Measurements from ENCODE around the gene REV3L. TPM values are rescaled to one million over a fixed set of nuclear protein-coding genes. Genes with fewer than 3 reads are reported as not detected.
A peak's percentile ranks its signal among the peaks of the same experiment; 100 is the strongest.

REV3L gene
- total RNA-seq, 2 donors from 2014 or later: 14.2 to 24.7 TPM

DNA sequence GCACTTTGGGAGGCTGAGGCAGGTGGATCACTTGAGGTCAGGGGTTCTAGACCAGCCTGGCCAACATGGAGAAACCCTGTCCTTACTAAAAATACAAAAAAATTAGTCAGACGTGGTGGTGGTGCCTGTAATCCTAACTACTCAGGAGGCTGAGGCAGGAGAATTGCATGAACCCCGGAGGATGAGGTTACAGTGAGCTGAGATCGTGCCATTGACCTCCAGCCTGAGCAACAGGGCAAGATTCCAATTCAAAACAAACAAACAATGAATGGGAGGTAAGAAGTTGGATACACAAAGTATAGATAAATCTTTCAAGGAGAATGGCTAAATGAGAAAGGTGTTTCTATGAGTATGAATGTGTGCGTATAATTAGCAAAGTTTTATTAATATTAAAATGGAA lies 75.3 kb downstream of the REV3L start:
- no peak for DNase-seq
- no peak for ATAC-seq
- intact Hi-C loops (cut with DNase I): no loop called here

DNA sequence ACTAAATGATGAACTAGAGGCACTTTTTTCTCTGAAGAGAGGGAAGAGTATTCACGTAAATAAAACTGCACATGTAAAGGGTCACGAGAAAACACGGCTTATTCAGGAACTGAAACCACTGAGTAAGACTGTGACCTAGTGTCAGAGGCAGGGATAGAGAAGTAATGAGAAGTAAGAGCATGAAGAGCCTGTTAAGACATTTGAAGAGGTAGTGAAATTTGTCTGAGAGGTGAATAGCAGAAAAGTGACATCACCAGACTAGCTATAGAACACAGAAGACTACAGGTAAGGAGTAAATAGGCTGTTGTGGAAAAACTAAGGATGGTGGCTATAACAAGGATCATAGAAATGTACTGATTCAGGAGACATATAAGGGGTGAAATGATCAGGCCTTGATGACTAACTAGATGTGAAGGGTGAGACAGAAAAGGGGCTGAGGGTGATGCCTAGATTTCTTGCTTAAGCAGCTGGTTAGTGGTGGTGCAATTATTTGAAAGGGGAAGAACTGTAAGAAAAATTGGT lies 76.8 kb downstream of the REV3L start:
- ATAC-seq: peak; percentile 57 to 71
- intact Hi-C loops (cut with DNase I): no loop called here
- no peak for DNase-seq

DNA sequence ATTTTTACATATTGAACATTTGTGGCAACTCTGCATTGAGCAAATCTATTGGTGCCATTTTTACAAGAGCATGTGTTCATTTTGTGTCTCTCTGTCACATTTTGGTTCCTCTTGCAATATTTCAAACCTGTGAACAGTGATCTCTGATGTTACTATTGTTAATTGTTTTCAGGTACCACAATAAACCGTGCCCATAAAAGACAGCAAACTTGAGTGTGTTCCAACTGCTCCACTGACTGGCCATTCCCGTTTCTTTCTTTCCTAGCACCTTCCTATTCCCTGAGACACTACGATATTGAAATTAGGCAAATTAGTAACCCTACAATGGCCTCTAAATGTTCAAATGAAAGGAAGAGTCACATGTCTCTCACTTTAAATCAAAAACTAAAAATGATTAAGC lies 79.6 kb downstream of the REV3L start:
- ATAC-seq: no peak
- DNase-seq: no peak
- intact Hi-C loops (cut with DNase I): no loop called here

DNA sequence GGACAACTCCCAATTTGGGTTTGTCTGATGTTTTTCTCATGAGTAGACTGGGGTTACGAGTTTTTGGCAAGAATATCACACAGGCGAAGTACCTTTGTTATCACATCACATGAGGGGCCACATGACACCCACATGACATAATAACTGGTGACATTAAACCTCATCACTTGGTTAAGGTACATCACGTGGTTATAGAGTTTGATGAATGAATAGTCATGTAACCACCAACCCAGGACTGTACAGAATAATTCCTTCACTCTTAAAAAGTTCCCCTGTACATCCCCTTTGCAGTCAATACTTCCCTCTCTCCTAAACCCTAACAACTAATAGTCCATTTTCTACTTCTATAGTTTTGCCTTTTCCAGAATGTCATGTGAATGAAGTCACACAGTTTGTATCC lies 83.4 kb downstream of the REV3L start:
- ATAC-seq: no peak
- DNase-seq: no peak
- intact Hi-C loops (cut with DNase I): no loop called here

DNA sequence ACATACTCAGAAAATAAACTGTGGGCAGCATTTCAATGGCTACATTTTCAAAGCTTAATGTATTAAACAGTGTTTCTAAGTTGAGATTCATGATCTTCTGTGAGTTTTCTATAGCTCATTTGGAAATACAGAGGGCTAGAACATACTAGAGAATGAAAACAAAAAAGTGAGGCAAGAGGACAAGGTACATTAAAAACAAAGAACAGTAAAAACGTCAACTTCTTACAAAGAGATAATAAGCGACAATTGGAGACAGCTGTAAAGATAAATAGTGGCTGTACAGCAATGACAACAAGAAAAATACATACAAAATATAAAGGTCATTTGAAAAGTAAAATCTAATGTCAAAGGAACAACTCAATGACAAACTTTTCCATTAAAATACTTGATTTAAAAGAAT lies 94.3 kb downstream of the REV3L start:
- intact Hi-C loops (cut with DNase I): loop anchor here in 1 of 2 donors (10.0 kb wide), 1 partner anchor 66 kb away; no protein-coding TSS in a partner anchor
- DNase-seq (no peak), ATAC-seq (no peak)

DNA sequence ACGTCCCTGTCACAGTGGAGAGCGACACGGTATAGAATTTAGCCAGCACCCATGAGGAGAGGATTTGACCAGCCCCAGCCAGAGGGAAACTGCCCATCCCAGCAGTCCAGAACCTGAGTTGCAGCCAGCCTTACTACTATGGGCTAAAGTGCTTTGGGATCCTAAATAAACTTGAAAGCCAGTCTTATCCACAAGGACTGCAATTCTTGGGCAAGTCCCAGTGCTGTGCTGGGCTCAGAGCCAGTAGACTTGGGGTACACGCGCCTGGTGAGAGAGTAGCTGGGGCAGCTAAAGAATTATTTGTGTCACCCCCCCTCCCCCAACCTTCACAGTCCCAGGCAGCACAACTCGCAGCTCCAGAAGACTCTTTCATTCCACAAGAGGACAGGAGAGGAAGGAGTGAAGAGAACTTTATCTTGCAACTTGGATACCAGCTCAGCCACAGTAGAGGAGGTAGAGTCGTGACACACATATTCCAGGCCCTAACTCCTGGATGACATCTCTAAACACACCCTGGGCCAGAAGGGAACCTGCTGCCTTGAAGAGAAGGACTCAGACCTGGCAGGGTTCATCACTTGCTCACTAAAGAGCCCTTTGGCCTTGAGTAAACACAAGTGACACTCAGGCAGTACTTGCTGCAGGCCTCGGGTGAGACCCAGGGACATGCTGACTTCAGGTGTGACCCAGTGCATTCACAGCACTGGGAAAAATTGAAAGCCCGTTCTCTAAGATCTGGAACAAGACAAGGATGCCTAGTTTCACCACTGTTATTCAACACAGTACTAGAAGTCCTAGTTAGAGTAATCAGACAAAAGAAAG lies 100.3 kb downstream of the REV3L start:
- intact Hi-C loops (cut with DNase I): loop anchor here in 1 of 2 donors (10.0 kb wide), 1 partner anchor 72 kb away; no protein-coding TSS in a partner anchor
- ATAC-seq (peak; percentile 19 to 45), DNase-seq (no peak)

DNA sequence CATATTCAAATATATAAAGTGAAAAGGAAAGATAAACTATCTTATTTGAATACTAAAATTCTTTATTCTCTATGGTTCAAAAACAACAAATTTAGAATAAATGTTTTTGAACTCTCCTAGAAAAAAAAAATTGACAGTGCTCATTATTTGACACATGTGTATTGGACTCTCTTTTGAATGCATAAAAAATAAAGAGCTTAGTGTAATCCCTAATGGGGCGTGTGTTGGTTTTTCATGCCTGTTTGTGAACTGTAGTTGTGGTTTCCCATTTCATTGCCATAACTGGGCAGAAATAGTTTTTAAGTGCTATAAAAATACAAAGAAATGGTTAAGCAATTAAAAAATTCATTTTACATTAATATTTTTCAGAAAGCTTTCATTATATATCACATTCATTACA lies 101.3 kb downstream of the REV3L start:
- ATAC-seq: no peak
- DNase-seq: no peak
- intact Hi-C loops (cut with DNase I): loop anchor here in 1 of 2 donors (10.0 kb wide), 1 partner anchor 73 kb away; no protein-coding TSS in a partner anchor

DNA sequence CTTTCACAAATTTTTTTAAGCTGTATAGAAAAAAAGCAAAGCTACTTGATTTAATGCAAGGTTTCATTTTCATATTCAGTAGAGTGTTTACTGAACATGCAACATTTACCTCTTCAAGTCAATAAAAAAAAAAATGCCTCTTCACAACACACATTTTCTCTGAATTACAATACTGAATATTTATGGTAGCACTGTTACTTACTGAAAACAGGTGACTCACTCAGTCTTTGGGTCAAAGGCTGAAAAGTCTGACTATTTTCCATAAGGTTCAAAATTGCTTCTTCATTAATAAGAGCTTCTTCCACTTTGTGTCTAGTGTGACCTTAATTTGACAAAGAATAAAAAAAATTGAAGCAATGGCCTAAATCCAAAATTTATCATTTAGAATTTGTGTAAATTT lies 101.9 kb downstream of the REV3L start:
- ATAC-seq (no peak), DNase-seq (no peak)
- intact Hi-C loops (cut with DNase I): loop anchor here in 1 of 2 donors (10.0 kb wide), 1 partner anchor 74 kb away; no protein-coding TSS in a partner anchor

DNA sequence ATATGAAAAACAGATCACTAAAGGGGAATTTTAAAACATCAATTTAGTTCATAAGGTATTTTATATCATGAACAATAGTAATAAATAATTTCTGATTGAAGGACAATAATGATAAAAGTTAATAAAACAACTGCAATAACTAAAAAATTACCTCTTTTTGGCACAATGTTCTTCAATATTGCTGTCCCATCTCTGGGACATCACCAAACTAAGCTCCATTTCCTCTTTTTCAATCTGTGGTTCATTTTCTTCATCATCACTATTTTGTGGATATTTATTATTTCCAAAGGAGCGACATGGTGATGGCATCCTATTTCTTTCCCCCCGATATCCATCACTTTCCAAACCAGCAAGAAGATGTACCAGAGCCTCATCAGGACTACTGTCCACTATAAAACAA lies 103.2 kb downstream of the REV3L start:
- intact Hi-C loops (cut with DNase I): loop anchor here in 1 of 2 donors (10.0 kb wide), 1 partner anchor 75 kb away; no protein-coding TSS in a partner anchor
- DNase-seq (no peak), ATAC-seq (no peak)

DNA sequence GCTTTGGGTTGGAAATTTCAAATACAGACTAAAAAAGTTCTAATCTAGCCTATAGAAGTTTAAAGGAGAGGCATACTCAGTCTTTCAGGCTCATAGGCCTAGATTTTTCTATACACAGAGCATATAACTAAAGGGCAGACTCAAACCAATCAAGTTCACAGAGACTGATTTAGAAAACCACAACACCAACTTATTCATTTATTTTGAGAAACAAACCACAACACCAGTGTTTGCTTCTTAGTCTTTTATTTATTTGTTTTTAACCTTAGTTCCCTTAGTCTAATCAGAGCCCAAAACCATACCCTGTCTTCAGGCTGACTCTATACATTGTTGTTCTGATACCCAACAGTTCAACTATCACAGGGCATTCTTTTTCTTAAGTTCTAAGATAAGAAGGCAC lies 103.7 kb downstream of the REV3L start:
- intact Hi-C loops (cut with DNase I): no loop called here
- DNase-seq: no peak
- ATAC-seq: no peak

DNA sequence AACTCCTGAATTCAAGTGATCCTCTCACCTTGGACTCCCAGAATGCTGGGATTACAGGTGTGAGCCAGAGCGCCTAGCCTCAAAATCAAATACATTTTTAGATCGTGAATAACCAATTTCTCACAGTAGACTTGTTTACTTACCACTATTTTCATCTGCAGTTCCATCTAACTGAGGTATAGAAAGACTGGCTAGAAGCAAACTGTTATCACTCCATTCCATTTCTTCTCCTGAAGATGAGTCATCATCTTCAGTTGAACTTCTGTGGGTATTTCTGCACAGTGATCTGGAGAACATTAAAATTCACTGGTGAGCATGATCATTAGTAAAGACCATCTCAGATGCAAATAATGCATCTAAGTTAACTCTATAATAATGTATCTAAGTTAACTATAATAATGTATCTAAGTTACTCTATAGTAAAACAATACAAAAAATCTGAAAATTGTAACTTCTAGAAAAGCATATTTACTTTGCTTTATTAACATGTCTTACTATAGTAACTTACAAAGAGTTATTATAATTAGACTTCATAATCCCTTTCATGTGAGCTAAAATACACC lies 105.4 kb downstream of the REV3L start:
- ATAC-seq: no peak
- no peak for DNase-seq
- intact Hi-C loops (cut with DNase I): no loop called here

DNA sequence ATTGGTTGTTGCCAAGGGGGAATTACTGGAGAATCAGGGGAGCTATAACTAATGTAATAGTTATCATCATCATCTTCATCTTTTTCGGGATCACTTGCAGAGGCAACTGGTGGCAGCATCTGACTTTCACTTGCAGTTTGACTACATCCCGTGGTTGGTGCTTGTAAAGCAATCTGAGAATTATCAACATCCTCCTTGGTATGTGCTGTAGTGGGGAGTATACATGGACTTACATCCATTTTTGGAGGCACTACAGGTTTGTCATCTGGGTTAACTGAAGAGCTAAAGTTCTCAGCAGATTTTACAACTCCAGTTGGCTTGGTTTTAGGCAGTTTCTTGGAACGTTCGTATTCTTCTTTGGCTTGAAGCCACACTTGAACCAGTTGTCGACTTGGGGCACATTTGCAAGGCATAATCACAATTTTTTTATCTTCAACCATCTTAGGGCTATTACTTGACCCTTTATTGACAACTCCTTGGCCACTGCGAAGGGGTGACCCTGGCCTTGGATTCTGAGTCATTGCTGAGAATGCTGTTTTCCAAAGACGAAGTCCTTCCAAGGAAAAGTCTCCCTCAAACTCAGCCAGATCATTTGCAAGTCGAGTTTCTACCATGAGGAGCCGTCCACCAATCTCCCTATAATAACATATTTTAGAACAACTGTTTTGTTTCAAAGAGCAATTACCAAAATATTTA lies 115.5 kb downstream of the REV3L start:
- intact Hi-C loops (cut with DNase I): loop anchor here in 1 of 2 donors (10.0 kb wide), 1 partner anchor 277 kb away; no protein-coding TSS in a partner anchor
- ATAC-seq (peak in 1 of 2 donors; percentile 67), DNase-seq (no peak)

DNA sequence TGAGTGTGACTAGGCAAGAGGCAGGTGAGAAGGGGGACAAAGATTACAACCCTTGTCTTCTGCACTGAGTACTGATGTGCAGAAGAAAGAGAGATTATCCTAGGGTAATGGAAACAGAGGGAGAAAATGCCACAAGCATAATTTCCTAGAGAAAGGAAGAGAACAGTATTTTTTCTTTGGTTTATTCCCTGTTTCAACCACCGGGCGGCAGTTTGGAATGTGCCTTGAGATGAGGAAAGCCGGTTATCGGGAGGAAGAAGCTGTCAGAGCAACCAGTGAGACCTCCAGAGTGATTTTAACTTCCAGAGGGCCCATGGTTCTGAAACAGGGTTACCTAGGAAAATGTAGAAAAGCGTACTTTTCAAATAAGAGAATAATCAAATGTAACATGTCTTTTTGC lies 121.4 kb downstream of the REV3L start:
- ATAC-seq (peak; percentile 47 to 68), DNase-seq (peak; percentile 42)
- intact Hi-C loops (cut with DNase I): loop anchor here (5.0 to 10.0 kb wide), 2 partner anchors 116 to 283 kb away; no protein-coding TSS in a partner anchor

DNA sequence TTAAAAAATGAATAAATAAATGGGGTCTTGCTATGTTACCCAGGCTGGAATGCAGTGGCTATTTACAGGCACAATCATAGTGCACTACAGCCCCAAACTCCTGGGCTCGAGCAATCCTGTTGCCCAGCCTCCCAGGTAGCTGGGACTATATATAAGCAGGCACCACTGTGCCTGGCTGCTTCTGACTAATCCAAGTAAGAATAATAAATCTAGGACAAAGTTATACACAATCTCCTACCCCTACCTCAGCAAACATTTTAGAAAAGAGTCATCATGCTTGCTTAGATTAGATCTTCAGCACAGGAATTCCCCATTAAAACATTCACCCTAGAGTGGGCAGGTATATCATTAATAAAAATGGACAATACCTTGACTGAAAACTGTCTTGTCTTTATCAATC lies 124.6 kb downstream of the REV3L start:
- intact Hi-C loops (cut with DNase I): no loop called here
- no peak for ATAC-seq
- no peak for DNase-seq

DNA sequence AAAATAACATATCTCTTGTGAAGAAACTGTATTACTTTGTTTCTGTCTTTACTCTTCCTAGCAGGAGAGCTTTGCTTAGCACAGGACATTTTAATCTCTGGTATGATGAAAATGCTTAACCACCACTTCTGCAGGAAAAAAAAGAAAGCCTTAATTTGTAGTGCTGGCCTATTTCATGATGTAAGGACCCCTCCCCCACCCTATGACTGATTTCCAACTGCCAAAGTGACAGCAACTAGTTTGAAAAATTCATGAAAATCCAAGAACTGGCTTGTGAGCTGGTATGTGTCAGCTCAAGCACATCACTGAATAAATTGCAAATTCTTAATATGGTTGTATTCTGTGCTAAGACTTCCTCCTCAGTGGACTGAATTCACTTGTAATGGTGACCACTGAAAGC lies 125.3 kb downstream of the REV3L start:
- intact Hi-C loops (cut with DNase I): no loop called here

DNA sequence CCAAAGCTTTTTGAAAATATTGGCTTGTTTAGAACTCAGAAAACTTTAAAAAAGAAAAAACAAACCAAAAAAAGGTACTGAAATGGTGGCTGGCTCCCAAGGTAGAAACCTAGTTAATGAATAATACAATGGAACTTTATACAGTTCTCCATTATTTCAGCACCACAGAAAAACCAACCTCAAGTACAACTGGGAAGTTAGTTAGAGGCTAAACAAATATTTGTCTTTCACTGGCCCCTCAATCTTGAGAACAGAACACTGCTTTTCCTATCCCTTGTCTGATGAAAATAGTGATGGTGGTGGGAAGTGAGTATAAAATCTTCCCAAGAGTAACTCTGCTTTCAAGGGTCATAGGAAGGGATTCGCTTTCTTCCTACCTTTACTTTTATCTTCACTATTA lies 126.5 kb downstream of the REV3L start:
- intact Hi-C loops (cut with DNase I): no loop called here
- ATAC-seq (no peak), DNase-seq (no peak)

More for the DNA sequence above, 125.3 kb downstream of the REV3L start:
- ATAC-seq (no peak), DNase-seq (no peak)

DNA sequence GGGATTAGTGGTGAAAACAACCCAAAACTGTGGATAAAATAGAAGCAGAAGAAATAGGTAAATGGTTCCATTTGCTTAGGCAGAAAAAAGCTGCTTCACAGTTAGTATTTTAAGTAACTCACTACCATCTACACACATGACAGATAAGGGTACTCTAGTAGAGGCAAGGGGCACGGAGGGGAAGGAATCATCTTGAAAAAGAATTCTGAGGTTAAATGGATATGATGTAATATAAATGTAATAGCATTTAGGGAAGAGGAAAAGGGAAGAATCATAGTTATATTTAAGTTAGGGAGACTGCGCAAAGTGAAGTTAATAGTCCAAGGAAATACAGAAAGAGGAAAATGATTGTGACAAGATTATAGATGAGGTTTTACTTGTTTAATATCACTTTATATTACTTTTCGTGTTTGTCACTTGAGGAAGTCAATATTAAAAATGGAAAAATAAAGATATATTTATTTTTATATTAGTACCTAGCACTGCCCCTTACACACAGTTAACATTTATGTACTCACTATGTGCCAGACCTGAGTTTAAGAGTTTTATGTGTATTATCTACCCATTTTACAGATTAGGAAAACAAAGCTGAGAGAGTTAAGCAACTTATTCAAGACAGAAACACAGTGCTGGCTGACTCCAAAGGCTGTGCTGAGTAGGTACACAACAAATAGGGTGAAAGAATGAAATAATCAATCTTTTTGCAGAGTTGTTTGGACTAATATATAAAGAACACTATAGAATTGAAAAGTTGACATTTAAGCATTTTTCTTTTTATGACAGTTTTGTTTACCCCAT lies 128.1 kb downstream of the REV3L start:
- intact Hi-C loops (cut with DNase I): no loop called here
- no peak for ATAC-seq
- DNase-seq: no peak

DNA sequence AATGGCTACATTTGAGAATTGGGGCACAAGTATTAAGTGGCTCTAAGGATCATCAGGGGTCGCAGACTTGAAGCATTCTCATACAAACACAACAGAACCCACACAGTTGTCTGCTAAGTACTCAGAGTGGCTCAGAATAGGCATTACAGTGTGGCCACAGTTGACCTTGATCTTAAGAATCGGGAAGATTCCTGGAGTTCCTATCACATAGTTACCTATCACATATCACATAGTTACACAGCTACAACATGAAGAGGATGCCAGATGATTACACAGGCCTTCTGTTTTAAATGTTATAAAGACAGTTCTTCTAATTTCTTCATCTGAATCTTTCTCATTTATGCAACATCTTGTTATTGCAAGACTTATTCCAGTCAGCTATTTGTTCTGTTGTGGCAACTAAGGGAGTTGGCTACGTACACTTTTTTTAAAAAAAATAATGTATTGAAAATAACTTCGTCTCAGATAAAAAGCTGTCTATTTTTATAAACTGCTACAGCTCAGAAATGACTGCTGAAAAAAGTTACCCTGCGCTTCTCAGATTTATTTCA lies 129.0 kb downstream of the REV3L start:
- no peak for DNase-seq
- intact Hi-C loops (cut with DNase I): no loop called here

DNA sequence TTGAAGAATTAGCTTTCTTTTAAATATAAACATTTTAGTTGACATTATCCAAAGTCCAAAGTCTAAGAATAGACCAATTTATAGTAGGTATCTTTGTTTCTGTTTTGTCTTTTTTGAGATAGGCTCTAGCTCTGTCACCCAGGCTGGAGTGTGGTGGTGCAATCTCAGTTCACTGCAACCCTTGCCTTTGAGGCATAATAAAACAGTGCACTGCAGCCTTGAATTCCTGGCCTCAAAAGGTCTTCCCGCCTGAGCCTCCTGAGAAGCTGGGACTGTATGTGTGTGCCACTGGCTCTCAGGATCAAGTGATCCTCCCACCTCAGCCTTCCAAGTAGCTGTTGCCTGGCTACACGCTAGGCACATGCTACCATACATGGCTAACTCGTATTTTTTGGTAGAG lies 135.4 kb downstream of the REV3L start:
- intact Hi-C loops (cut with DNase I): no loop called here
- ATAC-seq (no peak), DNase-seq (no peak)

More for the DNA sequence above, 129.0 kb downstream of the REV3L start:
- peak; percentile 67 to 86 for ATAC-seq

Measured in left cardiac atrium (tissue), 4 donors.